HG02884 (cell line): Measurements from ENCODE around the gene ELMO1.

ENCODE experiments used
- ATAC-seq: cut with Tn5 transposase; IDR thresholded peaks from one replicate; pipeline ENCODE4 v1.9.1; 2021; ENCODE audit warnings: mild to moderate bottlenecking, moderate library complexity; ENCODE audit not compliant: unreplicated experiment

The ELMO1 gene

DNA sequence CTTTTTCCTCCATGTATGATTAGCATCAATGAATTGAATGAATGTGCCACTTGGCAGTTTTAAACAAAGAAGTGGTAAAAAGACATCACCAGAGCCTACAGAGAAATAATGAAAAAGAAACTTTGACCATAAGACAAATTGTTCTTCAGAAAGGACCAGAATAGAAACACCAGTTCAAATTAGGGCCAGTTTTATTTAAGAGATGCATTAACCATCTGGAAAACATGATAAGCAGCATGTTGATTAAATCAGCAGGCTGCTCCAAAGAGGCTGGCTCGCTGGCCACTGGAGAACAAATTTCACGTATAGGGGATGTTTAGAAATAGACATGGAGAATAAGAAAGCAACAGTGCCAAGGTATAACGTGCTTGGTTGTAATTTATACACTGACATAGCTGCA is 482.0 kb downstream of the ELMO1 start:
- ATAC-seq: no peak

DNA sequence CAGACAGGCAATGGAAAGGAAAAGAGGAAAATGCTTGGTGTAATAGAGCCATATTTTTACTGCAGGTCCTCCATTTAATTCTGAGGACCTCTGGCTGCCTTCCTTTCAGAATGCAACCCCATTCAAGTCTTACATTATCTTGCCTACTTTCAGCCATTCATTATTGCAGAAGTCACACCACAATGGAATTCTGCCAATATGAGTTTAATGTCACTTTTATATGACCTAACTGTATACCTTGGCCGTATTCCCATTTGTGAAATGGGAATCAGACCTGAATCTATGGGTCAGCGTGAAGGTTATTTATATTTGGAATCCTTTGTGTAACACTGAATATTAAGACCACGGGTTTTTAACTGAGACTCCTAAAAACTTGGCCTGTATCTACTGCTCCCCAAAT is 482.6 kb downstream of the ELMO1 start:
- no peak for ATAC-seq

GRCh38 chr7:36965625-36966024 is 483.0 kb downstream of the ELMO1 start:
- ATAC-seq: no peak

DNA sequence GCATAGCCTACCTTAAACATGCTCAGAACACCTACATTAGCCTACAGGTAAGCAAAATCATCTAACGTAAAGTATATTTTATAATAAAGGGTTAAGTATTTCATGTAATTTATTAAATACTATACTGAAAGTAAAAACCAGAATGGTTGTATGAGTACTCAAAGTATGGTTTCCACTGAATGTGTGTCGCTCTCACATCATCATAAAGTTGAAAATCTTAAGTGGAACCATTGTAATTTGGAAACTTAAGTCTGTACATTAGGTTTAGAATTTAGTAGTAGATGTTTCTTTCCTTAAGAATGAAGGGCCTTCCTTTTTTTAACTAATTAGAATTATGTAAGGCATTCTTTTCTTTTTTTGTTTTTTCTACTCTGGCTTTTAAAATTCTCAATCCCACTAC is 484.4 kb downstream of the ELMO1 start:
- ATAC-seq: no peak

GRCh38 chr7:36962367-36962766 is 486.3 kb downstream of the ELMO1 start:
- no peak for ATAC-seq

DNA sequence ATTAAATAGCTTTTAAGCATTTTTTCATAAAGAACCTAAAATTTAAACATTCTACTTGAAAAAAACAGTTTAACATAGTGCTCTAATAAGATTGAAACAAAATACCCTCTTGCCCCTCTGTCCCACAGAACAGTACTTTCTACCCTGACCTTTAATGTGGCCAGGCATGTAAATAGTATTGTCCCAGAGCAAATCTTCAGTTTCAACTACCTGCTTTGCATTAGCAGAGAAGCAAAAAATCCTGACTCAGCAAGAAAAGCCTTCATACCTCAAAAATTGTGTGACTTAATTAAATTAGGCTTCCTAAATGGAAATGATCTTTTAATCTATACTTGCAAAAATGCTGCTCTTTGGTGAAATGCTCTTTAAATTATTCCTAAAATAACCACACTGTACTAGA is 487.0 kb downstream of the ELMO1 start:
- ATAC-seq: no peak

DNA sequence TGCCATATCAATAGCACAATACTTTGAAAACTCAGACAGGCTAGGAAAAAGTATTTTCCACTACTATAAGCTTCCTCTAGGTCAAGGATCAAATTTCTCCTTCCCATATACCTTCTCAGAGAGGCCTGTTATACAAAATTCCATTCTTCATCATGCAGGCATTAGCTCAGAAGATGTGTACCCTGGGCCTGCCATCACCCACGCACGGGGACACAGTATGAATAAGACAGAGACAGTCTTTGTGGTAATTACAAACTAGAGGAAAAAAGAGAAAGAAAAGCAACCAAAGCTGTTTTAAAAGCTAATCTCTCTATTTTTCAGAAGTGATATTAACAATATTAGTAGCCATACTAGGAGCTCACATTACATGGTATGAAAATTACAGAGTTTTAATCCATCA is 487.6 kb downstream of the ELMO1 start:
- ATAC-seq: no peak

DNA sequence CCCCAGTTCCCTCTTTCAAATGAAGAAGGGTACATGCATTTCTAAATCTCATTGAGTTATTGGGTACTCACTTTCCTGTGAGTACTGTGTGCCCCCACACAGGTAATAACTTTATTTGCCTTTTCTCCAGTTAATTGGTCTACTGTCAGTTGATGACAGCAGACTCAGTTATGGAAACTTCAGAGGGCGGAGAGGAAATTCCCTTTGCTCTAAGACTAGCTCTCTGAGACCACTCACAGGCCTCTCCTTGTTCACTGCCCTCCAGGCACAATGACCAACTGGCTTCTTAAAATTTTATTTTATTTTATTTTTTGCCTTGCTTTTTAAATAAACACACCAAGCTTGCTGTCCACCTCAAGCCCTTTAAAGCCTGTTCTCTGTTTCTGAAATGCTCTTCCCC is 488.6 kb downstream of the ELMO1 start:
- ATAC-seq: no peak

- no peak for ATAC-seq
Observed at GRCh38 chr7:36958111-36958733, 490.4 kb downstream of the ELMO1 start.

GRCh38 chr7:36957620-36958019 is 491.0 kb downstream of the ELMO1 start:
- no peak for ATAC-seq

DNA sequence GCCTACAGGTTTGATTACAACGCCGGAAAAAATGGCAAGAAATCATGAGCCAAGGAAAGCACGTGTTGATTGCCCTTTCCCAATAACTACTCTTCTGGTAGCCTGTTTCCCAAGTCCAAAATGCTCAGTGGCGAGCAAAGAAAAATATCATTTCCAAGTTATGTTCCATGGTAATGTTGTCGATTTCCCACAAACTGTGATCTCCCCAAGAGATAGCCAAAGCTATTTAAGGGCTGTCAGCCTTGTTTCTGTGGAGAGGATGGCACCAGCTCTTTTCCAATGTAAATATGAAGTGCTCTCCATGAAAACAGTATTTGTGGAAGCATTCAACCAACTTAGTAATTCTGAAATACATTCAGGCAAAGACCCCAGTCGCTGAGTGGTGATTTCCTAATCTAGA is 491.9 kb downstream of the ELMO1 start:
- no peak for ATAC-seq

GRCh38 chr7:36955456-36956129 is 493.1 kb downstream of the ELMO1 start:
- no peak for ATAC-seq

GRCh38 chr7:36951257-36951697 is 497.4 kb downstream of the ELMO1 start:
- ATAC-seq: peak; percentile 94

DNA sequence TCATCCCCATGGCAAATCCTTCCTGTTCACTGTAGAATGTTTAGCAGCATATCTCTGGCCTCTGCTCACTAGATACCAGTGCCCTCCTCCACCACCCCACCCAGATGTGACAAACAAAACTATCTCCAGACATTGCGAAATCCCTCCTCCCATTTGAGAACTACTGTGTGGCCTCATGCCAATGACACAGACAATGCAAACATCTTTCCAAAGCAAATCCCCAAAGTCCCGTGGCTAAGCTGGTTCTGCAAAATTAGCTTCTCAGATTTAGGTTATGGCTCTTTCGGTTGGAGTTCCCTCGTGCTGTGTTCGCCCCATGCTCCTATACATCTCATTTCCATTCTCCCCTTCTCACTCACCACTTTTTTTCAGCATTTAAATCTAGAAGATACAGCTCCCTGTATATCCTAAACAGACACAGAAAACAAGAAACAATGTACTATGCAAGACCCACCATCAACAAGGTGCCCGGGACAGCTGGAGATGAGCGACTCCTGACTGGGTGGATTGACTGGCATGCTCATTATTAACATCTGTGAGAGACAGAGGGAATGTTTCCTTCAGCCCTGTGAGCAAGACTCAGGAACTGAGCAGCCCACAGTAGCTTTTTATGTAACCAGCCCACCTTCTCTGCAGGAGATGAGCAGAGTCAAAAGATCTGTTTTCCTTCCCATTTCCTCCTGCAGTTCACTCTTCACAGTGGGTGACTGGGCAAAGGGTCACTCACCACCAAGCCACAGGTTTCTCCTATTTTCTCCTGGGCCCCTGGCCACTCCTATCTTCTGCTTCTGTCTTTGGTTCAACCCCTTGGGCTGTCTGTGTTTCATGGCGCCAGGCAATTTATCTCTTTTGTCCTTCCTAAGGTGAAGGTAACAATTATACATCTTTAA is 498.7 kb downstream of the ELMO1 start:
- ATAC-seq: no peak

GRCh38 chr7:36946401-36946739 is 502.3 kb downstream of the ELMO1 start:
- ATAC-seq: no peak

DNA sequence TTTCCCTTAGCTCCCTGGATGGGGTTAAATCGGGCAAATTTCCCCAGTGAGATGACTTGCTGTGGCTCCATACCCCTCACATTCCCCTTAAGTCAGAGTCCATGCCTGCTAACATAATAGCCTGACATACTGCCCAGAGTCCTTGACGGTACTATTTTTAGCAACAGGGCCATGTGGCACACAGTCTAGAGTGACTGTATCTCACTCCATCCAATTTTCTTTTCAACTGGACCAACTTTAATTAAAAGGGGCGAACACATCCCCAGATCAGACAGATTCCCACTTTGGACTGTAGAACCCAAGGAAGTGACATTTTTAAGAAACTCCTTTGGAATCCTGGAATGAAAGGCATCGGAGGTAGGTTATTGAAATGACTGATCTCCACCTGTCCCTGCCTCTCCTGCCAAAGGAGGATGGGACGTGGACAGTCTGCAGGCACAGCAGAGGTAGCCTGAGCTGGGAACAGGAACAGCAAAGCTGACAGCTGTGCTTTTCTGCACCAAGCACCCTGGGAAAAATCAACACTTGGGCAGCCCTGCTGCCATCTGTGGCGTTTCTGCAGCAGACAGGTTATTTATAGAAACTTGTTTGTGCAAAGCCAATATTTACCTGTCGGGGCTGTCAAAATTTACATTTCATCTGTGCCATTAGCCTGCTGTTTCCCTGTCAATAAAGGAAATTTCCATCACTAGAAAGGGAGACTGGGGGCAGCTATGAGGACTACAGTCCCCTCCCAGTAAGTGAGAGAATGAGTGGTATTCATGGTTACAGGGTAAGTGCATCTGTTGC is 502.9 kb downstream of the ELMO1 start:
- no peak for ATAC-seq

DNA sequence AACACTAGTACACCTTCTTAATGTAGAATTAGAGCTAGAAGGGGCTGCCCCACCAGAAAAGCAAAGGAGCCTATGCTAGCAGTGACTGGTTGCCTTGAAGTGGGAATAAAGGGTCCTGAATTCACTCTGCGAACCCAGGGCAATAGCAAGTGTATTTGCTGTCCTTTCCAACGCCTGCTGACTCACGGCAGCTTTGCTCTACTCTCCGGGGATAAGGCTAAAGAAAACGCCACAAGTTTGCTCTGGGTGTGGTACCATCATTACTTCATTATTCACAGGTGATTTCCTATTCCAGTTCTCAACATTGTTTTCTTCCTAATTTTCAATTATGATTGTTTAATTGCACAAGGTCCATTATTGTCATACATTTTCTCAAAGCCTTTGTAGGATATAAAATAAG is 503.8 kb downstream of the ELMO1 start:
- no peak for ATAC-seq

GRCh38 chr7:36943591-36944435 is 504.9 kb downstream of the ELMO1 start:
- peak; percentile 41 for ATAC-seq

- ATAC-seq: no peak
Observed at GRCh38 chr7:36942955-36943354, 505.7 kb downstream of the ELMO1 start.

- ATAC-seq: no peak
Observed at GRCh38 chr7:36942541-36942940, 506.1 kb downstream of the ELMO1 start.
